ENCODE measurements around the gene LCE2D. TPM values are rescaled to one million over a fixed set of nuclear protein-coding genes. Genes with fewer than 3 reads are reported as not detected.
"Not testable (repeated sequence)": the region's sequence is repeated elsewhere in the genome, so short reads cannot be mapped to it uniquely, and the experiment has no call there.

The LCE2D gene
- total RNA-seq, 1 experiment from 2014 or later, result not detected

DNA sequence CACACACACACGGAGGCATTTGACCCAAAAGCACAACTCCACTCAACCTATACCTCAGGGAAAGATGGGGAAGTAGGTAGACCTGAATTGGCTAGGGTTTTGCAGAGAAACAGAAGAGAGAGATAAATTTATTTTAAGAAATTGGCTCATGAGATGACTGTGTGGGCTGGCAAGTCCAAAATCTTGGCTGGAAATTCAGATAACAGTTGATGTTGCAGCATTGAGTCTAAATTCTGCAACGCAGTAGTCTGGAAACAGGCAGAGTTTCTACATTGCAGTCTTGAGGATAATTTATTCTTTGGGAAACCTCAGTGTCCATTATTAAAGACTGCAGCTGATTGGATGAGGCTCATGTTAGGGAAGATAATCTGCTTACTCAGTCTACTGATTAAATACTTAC lies 18.4 kb downstream of the LCE2D start:
- Histone ChIP-seq H3K36me3 (ENCODE audit: control insufficient read depth, insufficient read depth, low read length) (no peaks in the 10 kb centered on the region), H3K27me3 (replicated peaks; ENCODE audit: control insufficient read depth, insufficient read depth, low read length) (no peaks in the 10 kb centered on the region; the same call in 1 of the 2 replicates), H3K4me3 (ENCODE audit: low read depth, low read length) (no peak overlapping the region), H3K4me1 (no peaks in the 10 kb centered on the region), H3K9me3 (no peaks in the 10 kb centered on the region)
- no peak for DNase-seq
- Mint-ChIP-seq H3K27me3 (ENCODE audit: insufficient read depth, unreplicated experiment) (peaks cover 11% of the 10 kb centered on the region), H3K36me3 (ENCODE audit: insufficient read depth, unreplicated experiment) (no peaks in the 10 kb centered on the region), H3K9me3 (ENCODE audit: unreplicated experiment) (no peaks in the 10 kb centered on the region), H3K4me3 (ENCODE audit: unreplicated experiment) (no peak overlapping the region), H3K27ac (ENCODE audit: unreplicated experiment) (no peak overlapping the region), H3K4me1 (ENCODE audit: low read depth, unreplicated experiment) (no peaks in the 10 kb centered on the region)
- intact Hi-C loops (cut with micrococcal nuclease; ENCODE audit: unreplicated experiment), result no loop called here
- no TSS peak for BruUV-seq (replicated peaks)
- TF ChIP-seq, protein P1, sequence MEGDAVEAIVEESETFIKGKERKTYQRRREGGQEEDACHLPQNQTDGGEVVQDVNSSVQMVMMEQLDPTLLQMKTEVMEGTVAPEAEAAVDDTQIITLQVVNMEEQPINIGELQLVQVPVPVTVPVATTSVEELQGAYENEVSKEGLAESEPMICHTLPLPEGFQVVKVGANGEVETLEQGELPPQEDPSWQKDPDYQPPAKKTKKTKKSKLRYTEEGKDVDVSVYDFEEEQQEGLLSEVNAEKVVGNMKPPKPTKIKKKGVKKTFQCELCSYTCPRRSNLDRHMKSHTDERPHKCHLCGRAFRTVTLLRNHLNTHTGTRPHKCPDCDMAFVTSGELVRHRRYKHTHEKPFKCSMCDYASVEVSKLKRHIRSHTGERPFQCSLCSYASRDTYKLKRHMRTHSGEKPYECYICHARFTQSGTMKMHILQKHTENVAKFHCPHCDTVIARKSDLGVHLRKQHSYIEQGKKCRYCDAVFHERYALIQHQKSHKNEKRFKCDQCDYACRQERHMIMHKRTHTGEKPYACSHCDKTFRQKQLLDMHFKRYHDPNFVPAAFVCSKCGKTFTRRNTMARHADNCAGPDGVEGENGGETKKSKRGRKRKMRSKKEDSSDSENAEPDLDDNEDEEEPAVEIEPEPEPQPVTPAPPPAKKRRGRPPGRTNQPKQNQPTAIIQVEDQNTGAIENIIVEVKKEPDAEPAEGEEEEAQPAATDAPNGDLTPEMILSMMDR (IDR thresholded peaks at IDR 0.05; ENCODE audit: insufficient read depth in 1 of 2, low read depth in 1 of 2, low read length in 1 of 2, severe bottlenecking in 1 of 2, unreplicated experiment in 1 of 2), result no peak
- POLR2A ChIA-PET, result no interaction called here
- CTCF ChIA-PET, result no interaction called here

DNA sequence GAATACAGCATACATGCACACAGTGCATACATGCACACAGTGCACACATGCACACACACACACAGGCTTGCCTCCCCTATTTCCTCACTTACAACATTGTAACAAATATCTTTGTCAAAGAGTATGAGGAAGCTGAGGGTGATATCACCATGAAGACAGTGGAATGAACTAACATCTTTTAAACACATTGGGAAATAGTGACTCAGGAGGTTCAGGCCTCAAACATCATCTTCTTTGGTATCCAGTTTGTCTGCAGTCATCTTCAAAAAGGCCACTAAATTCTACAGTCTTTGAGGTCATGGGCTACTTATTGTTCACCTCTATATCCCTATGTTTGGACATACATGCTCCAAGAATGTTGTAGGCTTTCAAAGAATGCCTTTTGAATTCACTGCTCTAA lies 20.7 kb downstream of the LCE2D start:
- Histone ChIP-seq H3K9me3 (no peaks in the 10 kb centered on the region), H3K36me3 (ENCODE audit: control insufficient read depth, insufficient read depth, low read length) (no peaks in the 10 kb centered on the region), H3K4me1 (no peaks in the 10 kb centered on the region), H3K27me3 (replicated peaks; ENCODE audit: control insufficient read depth, insufficient read depth, low read length) (no peaks in the 10 kb centered on the region; the same call in 1 of the 2 replicates), H3K4me3 (ENCODE audit: low read depth, low read length) (no peak overlapping the region)
- no peak overlapping the region for H3K4me3 Mint-ChIP-seq (ENCODE audit: unreplicated experiment)
- no TSS peak for BruUV-seq (replicated peaks)
- peaks cover 13% of the 10 kb centered on the region for H3K27me3 Mint-ChIP-seq (ENCODE audit: insufficient read depth, unreplicated experiment)
- ChIA-PET CTCF (no interaction called here), POLR2A (no interaction called here)
- TF ChIP-seq, protein P1 (IDR thresholded peaks at IDR 0.05; ENCODE audit: insufficient read depth in 1 of 2, low read depth in 1 of 2, low read length in 1 of 2, severe bottlenecking in 1 of 2, unreplicated experiment in 1 of 2), result no peak
- H3K4me1 Mint-ChIP-seq (ENCODE audit: low read depth, unreplicated experiment), result no peaks in the 10 kb centered on the region
- no peak for DNase-seq
- intact Hi-C loops (cut with micrococcal nuclease; ENCODE audit: unreplicated experiment), result no loop called here
- H3K27ac Mint-ChIP-seq (ENCODE audit: unreplicated experiment), result no peak overlapping the region
- H3K9me3 Mint-ChIP-seq (ENCODE audit: unreplicated experiment), result no peaks in the 10 kb centered on the region
- H3K36me3 Mint-ChIP-seq (ENCODE audit: insufficient read depth, unreplicated experiment), result no peaks in the 10 kb centered on the region

DNA sequence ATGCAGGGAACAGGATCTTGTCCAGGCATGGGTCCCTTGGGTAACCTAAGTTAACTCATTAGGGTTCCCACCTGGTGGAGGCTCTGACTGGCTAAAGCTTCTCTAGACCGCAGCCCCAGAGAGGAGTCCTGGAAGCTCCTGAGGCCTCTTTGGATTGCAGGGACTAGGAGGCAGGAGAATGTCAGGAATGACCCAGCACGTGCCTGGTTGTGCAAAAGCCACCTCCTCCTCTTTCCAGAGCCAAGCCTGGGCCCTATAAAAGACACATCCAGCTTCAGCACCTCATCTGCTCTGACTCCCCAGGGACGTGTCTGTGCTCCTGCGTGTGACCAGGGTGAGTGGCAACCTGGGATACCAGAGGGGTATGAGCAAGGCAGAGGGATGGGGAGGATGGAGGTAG lies 22.6 kb downstream of the LCE2D start, which contains the start of gene LCE2B:
TSS of gene LCE2B (plus strand) at position 301 of the 400 bp plus-strand sequence. CDS start 721 bp downstream, outside the sequence.
- BruUV-seq (replicated peaks); DNase-seq; POLR2A ChIA-PET; H3K4me3 Mint-ChIP-seq (ENCODE audit: unreplicated experiment); H3K27me3 ChIP-seq (replicated peaks; ENCODE audit: control insufficient read depth, insufficient read depth, low read length); H3K9me3 ChIP-seq; H3K4me1 Mint-ChIP-seq (ENCODE audit: low read depth, unreplicated experiment); H3K4me1 ChIP-seq; intact Hi-C loops (cut with micrococcal nuclease; ENCODE audit: unreplicated experiment); CTCF ChIA-PET; H3K9me3 Mint-ChIP-seq (ENCODE audit: unreplicated experiment); H3K27ac Mint-ChIP-seq (ENCODE audit: unreplicated experiment); H3K4me3 ChIP-seq (ENCODE audit: low read depth, low read length); H3K36me3 Mint-ChIP-seq (ENCODE audit: insufficient read depth, unreplicated experiment); H3K36me3 ChIP-seq (ENCODE audit: control insufficient read depth, insufficient read depth, low read length): not testable (repeated sequence)
- H3K27me3 Mint-ChIP-seq (ENCODE audit: insufficient read depth, unreplicated experiment), result peaks cover 20% of the 10 kb centered on the region

Measured in Caco-2 (cell line).